SHP77 treated with DMSO at 0.1 percent for 48 hours (cell line): ENCODE measurements around the gene MAN1C1.
"Not testable (repeated sequence)": the region's sequence is repeated elsewhere in the genome, so short reads cannot be mapped to it uniquely, and the experiment has no call there.

Source experiments
- DNase-seq: peaks from one replicate; lab custom pipeline; 2025; lab: John Stamatoyannopoulos, UW

Gene MAN1C1

GRCh38 chr1:25680701-25681100, 64.1 kb downstream of the MAN1C1 start:
- DNase-seq = no peak

GRCh38 chr1:25682059-25682601, 65.5 kb downstream of the MAN1C1 start:
- DNase-seq = no peak

GRCh38 chr1:25683177-25683576, 66.6 kb downstream of the MAN1C1 start:
- DNase-seq = no peak

- DNase-seq = no peak
These were observed 67.1 kb downstream of the MAN1C1 start for GRCh38 chr1:25683731-25684130.

- DNase-seq = no peak
These were observed 67.8 kb downstream of the MAN1C1 start for GRCh38 chr1:25684216-25684965.

- no peak for DNase-seq
These were observed 68.7 kb downstream of the MAN1C1 start for GRCh38 chr1:25685211-25685750.

GRCh38 chr1:25685938-25686665, 69.5 kb downstream of the MAN1C1 start:
- DNase-seq = no peak

- DNase-seq = no peak
These were observed 70.8 kb downstream of the MAN1C1 start for GRCh38 chr1:25687221-25688017.

- no peak for DNase-seq
These were observed 72.0 kb downstream of the MAN1C1 start for GRCh38 chr1:25688390-25689119.

- DNase-seq = no peak
These were observed 73.2 kb downstream of the MAN1C1 start for GRCh38 chr1:25689686-25690381.

- no peak for DNase-seq
These were observed 73.9 kb downstream of the MAN1C1 start for GRCh38 chr1:25690396-25690956.

- no peak for DNase-seq
These were observed 74.6 kb downstream of the MAN1C1 start for GRCh38 chr1:25691211-25691610.

- DNase-seq = no peak
These were observed 76.0 kb downstream of the MAN1C1 start for GRCh38 chr1:25692560-25692959.

GRCh38 chr1:25694167-25695007, 77.8 kb downstream of the MAN1C1 start:
- no peak for DNase-seq

GRCh38 chr1:25695090-25695770, 78.6 kb downstream of the MAN1C1 start:
- DNase-seq = no peak

GRCh38 chr1:25695771-25696311, 79.2 kb downstream of the MAN1C1 start:
- DNase-seq = no peak

- not testable (repeated sequence) for DNase-seq
These were observed 80.1 kb downstream of the MAN1C1 start for GRCh38 chr1:25696643-25697042.

- DNase-seq = no peak
These were observed 81.0 kb downstream of the MAN1C1 start for GRCh38 chr1:25697435-25698217.
